Measurements from ENCODE around the gene LBP.

DNA sequence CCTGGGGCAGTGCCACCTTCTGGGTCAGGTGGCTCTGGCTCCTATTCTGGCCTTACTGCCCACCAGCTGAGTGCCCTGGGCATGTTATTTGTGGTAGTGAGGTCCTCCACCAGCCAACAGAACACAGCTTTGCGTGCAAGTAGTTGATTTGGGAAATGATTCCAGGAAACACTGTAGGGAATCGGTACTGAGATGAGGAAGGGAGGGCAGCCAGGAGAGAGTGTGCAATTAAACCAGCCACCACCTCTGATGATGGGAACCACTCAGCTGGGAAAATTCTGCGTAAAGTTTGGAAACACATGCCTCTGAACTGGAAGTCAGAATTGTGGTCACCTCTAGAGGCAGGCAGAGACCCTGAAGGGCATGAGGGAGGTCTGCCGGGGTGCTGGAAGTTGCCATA is 459 bp downstream of the LBP start:
- no peak for TF ChIP-seq CTCF (conservative IDR thresholded peaks at IDR 0.05 in 1 of 2, IDR thresholded peaks at IDR 0.05 in 1 of 2; ENCODE audit: extremely low read depth in 1 of 2, insufficient read depth in 1 of 2, low read depth in 1 of 2, low read length in 2 of 2)
- no peak for TF ChIP-seq EZH2 (IDR thresholded peaks at IDR 0.05; ENCODE audit: borderline replicate concordance, low read length)
